Right atrium auricular region (tissue), 2 donors: ENCODE data around the gene FRMPD4. TPM values are rescaled to one million over a fixed set of nuclear protein-coding genes. Genes with fewer than 3 reads are reported as not detected.

Source experiments
- DNase-seq: peaks from one replicate; pipeline ENCODE4 v3.0.0-alpha.2; 2019; ENCODE audit warnings: low spot score
- H3K27ac ChIP-seq, 2 donors: fragments of 200-600 bp; sonication (generic); 1 replicate in 1 of 2; 2 replicates in 1 of 2; pipeline ENCODE4 v1.5.1; 2016 to 2019
- H3K27me3 ChIP-seq, 2 donors: fragments of 200-600 bp; sonication (generic); one replicate each; pipeline versions ENCODE4 v1.5.1 to v1.6.0; 2017 to 2019
- H3K36me3 ChIP-seq: fragments of 200-600 bp; sonication (generic); one replicate; pipeline ENCODE4 v1.5.1; 2016
- H3K4me1 ChIP-seq, 2 donors: fragments of 200-600 bp; sonication (generic); one replicate each; pipeline versions ENCODE4 v1.5.1 to v1.6.0; 2017 to 2019
- H3K4me3 ChIP-seq, 2 donors: fragments of 200-600 bp; sonication (generic); 1 replicate in 1 of 2; 2 replicates in 1 of 2; pipeline ENCODE4 v1.5.1; 2017 to 2019; ENCODE audit warnings: mild to moderate bottlenecking in 1 of 2, moderate library complexity in 1 of 2
- H3K9me3 ChIP-seq, 2 donors: fragments of 200-600 bp; sonication (generic); one replicate each; pipeline ENCODE4 v1.5.1; 2019
- total RNA-seq, 2 donors: library from RNA; depleted of rRNA; stranded (reverse); fragments of >200 nt; gene quantifications; one replicate each; pipeline ENCODE4 v1.1.0, GENCODE V29; 2016
- TF ChIP-seq, protein P1 (sequence below), 2 donors: fragments of 200-600 bp; sonication (generic); IDR thresholded peaks; one replicate each; pipeline ENCODE4 v1.5.1; 2019; ENCODE audit warnings: antibody characterized with exemption in 2 of 2

Gene FRMPD4
- total RNA-seq, 2 donors from 2014 or later = 1.2 to 1.3 TPM

DNA sequence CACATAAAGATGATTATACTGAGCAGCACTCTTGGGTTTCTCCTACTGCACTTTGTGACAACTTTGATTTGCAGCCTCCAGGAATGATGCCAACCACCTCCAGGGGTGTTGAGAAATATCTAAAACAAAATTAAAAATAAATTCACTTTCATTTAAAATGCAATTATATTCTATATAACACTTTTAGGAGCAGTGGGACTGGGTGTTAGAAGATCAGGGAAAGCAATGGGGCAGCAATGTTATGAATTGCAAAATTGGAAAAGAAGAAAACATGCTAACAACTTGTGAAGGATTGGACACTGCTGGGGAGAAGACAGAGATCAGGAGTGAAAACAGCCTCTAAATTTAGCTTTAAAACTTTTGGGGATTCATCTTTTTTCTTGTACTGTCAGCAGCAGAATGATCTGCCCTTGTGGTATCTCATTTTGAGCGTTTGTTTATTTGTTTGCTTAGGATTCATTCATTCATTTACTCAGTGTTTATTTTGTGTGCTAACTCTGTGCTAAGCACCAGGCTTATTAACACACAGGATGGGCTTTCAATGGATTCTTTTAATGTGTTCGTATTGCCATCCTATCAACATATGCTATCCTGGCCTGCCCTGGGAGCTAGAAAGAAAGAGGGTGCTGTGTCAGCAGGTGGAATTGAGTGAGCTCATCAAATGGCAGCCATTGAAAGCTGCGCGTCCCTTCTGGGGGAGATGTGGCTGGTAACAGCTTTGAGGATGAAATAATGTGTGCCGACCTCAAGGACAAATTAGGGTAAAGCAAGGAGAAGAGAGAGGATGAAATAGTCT is 96.5 kb downstream of the FRMPD4 start:
- Histone ChIP-seq H3K9me3 (no peaks in the 10 kb centered on the region), H3K27ac (no peak overlapping the region), H3K27me3 (no peaks in the 10 kb centered on the region), H3K36me3 (no peaks in the 10 kb centered on the region), H3K4me1 (no peaks in the 10 kb centered on the region), H3K4me3 (no peak overlapping the region)
- no peak for DNase-seq
- TF ChIP-seq, protein P1, sequence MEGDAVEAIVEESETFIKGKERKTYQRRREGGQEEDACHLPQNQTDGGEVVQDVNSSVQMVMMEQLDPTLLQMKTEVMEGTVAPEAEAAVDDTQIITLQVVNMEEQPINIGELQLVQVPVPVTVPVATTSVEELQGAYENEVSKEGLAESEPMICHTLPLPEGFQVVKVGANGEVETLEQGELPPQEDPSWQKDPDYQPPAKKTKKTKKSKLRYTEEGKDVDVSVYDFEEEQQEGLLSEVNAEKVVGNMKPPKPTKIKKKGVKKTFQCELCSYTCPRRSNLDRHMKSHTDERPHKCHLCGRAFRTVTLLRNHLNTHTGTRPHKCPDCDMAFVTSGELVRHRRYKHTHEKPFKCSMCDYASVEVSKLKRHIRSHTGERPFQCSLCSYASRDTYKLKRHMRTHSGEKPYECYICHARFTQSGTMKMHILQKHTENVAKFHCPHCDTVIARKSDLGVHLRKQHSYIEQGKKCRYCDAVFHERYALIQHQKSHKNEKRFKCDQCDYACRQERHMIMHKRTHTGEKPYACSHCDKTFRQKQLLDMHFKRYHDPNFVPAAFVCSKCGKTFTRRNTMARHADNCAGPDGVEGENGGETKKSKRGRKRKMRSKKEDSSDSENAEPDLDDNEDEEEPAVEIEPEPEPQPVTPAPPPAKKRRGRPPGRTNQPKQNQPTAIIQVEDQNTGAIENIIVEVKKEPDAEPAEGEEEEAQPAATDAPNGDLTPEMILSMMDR (IDR thresholded peaks at IDR 0.05) = no peak

DNA sequence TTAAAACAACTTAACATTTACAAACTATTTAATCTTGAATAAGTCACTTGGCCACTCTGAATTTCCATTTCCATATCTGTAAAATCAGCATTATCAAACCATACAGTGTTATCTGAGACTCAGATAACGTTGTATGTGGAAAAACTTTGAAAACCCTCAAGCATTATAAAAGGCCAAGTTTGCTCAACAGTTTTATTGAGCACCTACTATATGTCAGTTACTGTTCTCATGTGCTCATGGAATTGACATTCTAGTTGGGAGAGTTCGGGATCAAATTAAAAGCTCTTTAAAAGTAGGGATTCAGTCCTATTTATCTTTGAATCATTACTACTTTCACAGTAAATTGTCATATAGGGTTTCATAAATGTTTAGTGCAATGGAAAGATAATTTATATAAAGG is 97.9 kb downstream of the FRMPD4 start:
- H3K27me3 ChIP-seq = no peaks in the 10 kb centered on the region
- TF ChIP-seq, protein P1 (IDR thresholded peaks at IDR 0.05) = no peak
- H3K27ac ChIP-seq = no peak overlapping the region
- H3K4me3 ChIP-seq = no peak overlapping the region
- no peaks in the 10 kb centered on the region for H3K36me3 ChIP-seq
- H3K4me1 ChIP-seq = no peaks in the 10 kb centered on the region
- no peak for DNase-seq
- H3K9me3 ChIP-seq = no peaks in the 10 kb centered on the region

DNA sequence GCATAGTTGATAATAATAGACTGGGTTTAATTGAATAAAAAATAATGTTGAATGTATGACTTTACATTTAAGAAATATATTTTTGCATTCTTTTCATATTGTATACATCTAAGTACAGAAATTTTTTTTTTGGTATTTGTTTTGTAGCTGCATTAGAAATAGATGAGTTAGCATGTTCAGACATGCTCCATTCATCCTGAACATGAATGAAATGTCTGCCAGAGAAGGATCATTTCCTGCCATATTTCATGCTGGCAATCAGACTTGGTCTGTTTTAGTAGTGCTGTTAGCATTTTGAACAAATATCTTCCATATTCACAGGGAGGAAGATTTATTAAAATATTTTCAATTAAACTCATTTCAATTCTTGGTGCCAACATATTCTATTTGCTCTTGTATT is 98.9 kb downstream of the FRMPD4 start:
- Histone ChIP-seq H3K9me3 (no peaks in the 10 kb centered on the region), H3K36me3 (no peaks in the 10 kb centered on the region), H3K27me3 (no peaks in the 10 kb centered on the region), H3K4me3 (no peak overlapping the region), H3K27ac (no peak overlapping the region), H3K4me1 (no peaks in the 10 kb centered on the region)
- no peak for DNase-seq
- TF ChIP-seq, protein P1 (IDR thresholded peaks at IDR 0.05) = no peak

DNA sequence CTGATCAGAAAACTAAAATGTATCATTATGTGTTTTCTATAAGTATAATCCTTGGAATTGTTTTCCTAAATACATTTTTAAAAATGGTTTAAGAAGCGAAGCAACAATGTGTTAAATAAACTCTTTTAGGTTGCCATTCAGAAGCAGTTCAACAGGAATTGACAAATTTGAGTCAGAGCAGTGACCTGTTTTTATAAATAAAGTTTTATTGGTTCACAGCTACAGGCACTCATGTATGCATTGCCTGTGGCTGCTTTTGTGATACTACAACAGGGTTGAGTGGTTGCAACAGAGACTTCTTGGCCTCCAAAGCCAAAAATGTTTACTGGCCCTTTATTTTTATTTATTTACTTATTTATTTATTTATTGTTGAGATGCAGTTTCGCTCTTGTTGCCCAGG is 99.5 kb downstream of the FRMPD4 start:
- H3K27me3 ChIP-seq = no peaks in the 10 kb centered on the region
- H3K27ac ChIP-seq = no peak overlapping the region
- H3K36me3 ChIP-seq = no peaks in the 10 kb centered on the region
- TF ChIP-seq, protein P1 (IDR thresholded peaks at IDR 0.05) = no peak
- no peak for DNase-seq
- no peaks in the 10 kb centered on the region for H3K4me1 ChIP-seq
- H3K4me3 ChIP-seq = no peak overlapping the region
- H3K9me3 ChIP-seq = no peaks in the 10 kb centered on the region

DNA sequence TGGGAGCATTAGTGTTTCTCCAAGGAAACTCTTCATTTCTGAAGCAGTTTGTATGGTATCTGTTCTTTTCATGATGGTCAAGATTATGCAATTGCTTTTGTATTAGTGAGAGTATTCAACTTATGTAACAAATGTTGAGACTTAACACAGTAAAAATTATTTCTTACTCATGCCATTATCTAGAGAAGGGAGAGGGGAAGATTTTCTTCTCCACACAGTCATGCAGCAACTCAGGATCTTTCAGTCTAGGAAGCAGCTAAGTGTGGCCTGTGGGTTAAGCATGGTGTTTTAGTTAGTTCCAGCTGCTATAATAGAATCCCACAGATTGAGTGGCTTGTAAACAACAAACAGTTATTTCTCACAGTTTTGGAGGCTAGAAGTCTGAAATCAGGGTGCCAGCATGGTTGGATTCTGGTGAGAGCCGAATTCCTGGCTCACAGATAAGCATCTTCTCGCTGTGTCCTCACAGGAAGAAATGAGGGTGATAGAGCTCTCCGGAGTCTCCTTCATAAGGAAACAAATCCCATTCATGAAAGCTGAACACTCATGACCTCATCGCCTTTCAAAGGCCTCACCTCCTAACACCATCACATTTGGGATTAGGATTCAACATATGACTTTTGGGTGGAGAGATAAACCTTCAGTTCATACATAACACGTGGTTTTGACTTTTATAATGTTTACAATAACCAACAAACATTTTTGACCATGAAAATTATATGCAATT is 101.2 kb downstream of the FRMPD4 start:
- Histone ChIP-seq H3K4me1 (no peaks in the 10 kb centered on the region), H3K4me3 (no peak overlapping the region), H3K36me3 (no peaks in the 10 kb centered on the region), H3K9me3 (no peaks in the 10 kb centered on the region), H3K27ac (no peak overlapping the region), H3K27me3 (no peaks in the 10 kb centered on the region)
- TF ChIP-seq, protein P1 (IDR thresholded peaks at IDR 0.05) = no peak
- no peak for DNase-seq
